ENCODE results near the gene MRPL20. TPM values are rescaled to one million over a fixed set of nuclear protein-coding genes. Genes with fewer than 3 reads are reported as not detected.

MRPL20 gene
- total and polyA plus RNA-seq, 9 of the 15 experiments (the other 6 are each of a cell fraction or from before 2014, with no cell fraction given), result 180 to 671 (median 229) TPM

GRCh38 chr1:1402072-1402900, 4.8 kb downstream of the MRPL20 start (continued):
- TF ChIP-seq ETS1 (conservative IDR thresholded peaks at IDR 0.05; ENCODE audit: control insufficient read depth, low read depth, low read length) (0 out of 2 replicates have a peak, but pooled peaks have one; percentile 2), DIDO1 (tag; IDR thresholded peaks at IDR 0.05; ENCODE audit: low read depth) (no peak), MTF1 (CRISPR knock-in tag; IDR thresholded peaks at IDR 0.05; ENCODE audit: borderline replicate concordance) (no peak), SMC3 (conservative IDR thresholded peaks at IDR 0.05; ENCODE audit: insufficient read depth, low read depth, low read length) (peak; percentile 29; the same call in 1 of the 2 replicates), PKNOX1 (IDR thresholded peaks at IDR 0.05) (no peak), CTCF (IDR thresholded peaks at IDR 0.05 in 2 of 3, conservative IDR thresholded peaks at IDR 0.05 in 1 of 3; ENCODE audit: insufficient read depth in 2 of 3, low read depth in 1 of 3, low read length in 3 of 3) (peak; percentile 80 to 96 (median 83)), HCFC1 (IDR thresholded peaks at IDR 0.05; ENCODE audit: low read depth, low read length) (no peak; the same call in 1 of the 2 replicates), ZMIZ1 (IDR thresholded peaks at IDR 0.05; ENCODE audit: low read depth in 2 of 2, low read length in 2 of 2) (0 out of 4 replicates have a peak, but pooled peaks of 1 of the 2 experiments have one; percentile 27), ZNF384 (IDR thresholded peaks at IDR 0.05; ENCODE audit: low read depth, low read length) (peak; percentile 47; the same call in 1 of the 2 replicates), BHLHE40 (IDR thresholded peaks at IDR 0.05; ENCODE audit: low read length) (0 out of 2 replicates have a peak, but pooled peaks have one; percentile 13), HMGXB4 (CRISPR knock-in tag; IDR thresholded peaks at IDR 0.05) (no peak), FOXP1 (CRISPR knock-in tag; IDR thresholded peaks at IDR 0.05) (no peak), MAFK (IDR thresholded peaks at IDR 0.05; ENCODE audit: low read length) (no peak), ZNF584 (CRISPR knock-in tag; IDR thresholded peaks at IDR 0.05; ENCODE audit: low read depth) (no peak), NR2C2 (CRISPR knock-in tag; IDR thresholded peaks at IDR 0.05) (no peak), NR2C2 (tag; IDR thresholded peaks at IDR 0.05) (peak; percentile 24; the same call in 1 of the 2 replicates)
